Measurements from ENCODE around the gene IQGAP1.
A peak's percentile ranks its signal among the peaks of the same experiment; 100 is the strongest.

IQGAP1 gene

DNA sequence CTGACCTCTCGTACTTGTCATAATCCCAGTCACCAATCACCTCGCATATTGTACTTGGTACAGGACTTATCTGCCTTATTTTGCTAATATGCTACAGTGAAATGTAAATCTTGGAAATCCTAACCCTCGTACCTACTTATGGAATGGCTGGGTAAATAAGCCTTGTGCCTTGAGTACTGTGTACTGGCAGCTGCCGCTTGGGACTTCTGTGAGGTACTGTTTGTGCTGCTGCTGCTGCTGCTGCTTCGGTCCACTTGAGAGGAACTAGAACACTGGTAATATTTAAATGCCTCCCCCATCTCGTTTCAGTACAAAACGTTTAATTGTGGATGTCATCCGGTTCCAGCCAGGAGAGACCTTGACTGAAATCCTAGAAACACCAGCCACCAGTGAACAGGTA, 99.1 kb downstream of the IQGAP1 start:
- H3K4me3 ChIP-seq (replicated peaks; ENCODE audit: low read depth, low read length) = no peak overlapping the region
- TF ChIP-seq, protein P1, sequence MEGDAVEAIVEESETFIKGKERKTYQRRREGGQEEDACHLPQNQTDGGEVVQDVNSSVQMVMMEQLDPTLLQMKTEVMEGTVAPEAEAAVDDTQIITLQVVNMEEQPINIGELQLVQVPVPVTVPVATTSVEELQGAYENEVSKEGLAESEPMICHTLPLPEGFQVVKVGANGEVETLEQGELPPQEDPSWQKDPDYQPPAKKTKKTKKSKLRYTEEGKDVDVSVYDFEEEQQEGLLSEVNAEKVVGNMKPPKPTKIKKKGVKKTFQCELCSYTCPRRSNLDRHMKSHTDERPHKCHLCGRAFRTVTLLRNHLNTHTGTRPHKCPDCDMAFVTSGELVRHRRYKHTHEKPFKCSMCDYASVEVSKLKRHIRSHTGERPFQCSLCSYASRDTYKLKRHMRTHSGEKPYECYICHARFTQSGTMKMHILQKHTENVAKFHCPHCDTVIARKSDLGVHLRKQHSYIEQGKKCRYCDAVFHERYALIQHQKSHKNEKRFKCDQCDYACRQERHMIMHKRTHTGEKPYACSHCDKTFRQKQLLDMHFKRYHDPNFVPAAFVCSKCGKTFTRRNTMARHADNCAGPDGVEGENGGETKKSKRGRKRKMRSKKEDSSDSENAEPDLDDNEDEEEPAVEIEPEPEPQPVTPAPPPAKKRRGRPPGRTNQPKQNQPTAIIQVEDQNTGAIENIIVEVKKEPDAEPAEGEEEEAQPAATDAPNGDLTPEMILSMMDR (IDR thresholded peaks at IDR 0.05; ENCODE audit: low read length, missing control alignments) = no peak
- no peak for DNase-seq (ENCODE audit: low read depth)

DNA sequence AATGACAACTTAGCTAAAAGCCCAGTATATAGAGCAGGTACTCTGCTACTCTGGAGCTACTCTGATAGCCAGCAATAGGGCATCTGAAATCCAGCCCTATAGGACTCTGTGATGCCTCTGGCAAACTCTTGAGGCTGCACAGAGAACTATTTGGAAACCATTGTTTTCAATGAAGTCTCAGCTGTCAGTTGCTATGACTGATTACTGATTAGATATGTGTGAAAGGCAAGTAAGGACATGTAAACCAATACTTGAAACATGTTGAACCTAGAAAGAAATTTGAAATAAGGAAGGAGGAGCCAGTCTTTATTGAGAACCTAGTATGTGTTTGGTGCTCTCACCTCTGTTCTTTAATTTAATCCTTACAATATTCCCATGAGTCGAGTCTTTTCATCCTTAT, 101.5 kb downstream of the IQGAP1 start:
- H3K4me3 ChIP-seq (replicated peaks; ENCODE audit: low read depth, low read length) = no peak overlapping the region
- no peak for DNase-seq (ENCODE audit: low read depth)
- TF ChIP-seq, protein P1 (IDR thresholded peaks at IDR 0.05; ENCODE audit: low read length, missing control alignments) = no peak

DNA sequence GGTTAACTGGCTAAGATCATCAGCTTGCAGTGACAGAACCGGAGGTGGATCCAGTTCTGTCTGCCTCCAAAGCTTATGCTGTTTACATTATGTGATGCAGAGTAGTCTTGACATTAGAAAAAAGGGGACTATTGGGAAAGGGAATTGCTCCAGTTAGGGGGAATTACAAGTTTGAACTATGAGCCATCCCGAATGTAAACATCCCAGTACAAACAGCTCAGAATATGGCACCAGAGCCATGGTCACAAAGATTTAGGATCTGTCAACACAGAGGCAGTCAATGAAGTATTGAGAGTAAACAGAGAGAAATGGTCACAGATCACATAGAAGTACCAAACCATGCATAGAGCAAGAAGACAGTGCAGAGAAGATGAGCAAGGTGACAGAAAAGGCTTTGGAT, 101.9 kb downstream of the IQGAP1 start:
- TF ChIP-seq, protein P1 (IDR thresholded peaks at IDR 0.05; ENCODE audit: low read length, missing control alignments) = no peak
- no peak overlapping the region for H3K4me3 ChIP-seq (replicated peaks; ENCODE audit: low read depth, low read length)
- no peak for DNase-seq (ENCODE audit: low read depth)

DNA sequence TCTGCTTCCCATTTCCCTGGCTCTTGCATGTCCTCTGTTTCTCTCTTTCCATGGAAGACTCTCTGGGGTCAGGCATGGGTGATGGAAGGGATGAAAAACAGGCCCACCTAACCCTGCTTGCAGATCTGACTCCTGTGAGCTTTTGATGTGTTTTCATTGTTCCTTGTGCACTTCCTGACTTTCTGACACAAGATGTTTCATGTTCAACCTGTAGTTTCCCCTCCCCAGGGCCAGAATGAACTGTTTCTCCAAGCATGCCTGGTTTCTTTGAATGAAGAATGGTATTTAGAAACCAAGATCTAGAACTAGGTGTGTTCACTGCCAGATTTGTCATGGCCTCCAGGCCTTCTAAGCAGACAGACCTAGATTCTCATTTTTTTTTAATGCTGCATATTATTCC, 105.6 kb downstream of the IQGAP1 start:
- no peak overlapping the region for H3K4me3 ChIP-seq (replicated peaks; ENCODE audit: low read depth, low read length)
- TF ChIP-seq, protein P1 (IDR thresholded peaks at IDR 0.05; ENCODE audit: low read length, missing control alignments) = no peak
- no peak for DNase-seq (ENCODE audit: low read depth)

DNA sequence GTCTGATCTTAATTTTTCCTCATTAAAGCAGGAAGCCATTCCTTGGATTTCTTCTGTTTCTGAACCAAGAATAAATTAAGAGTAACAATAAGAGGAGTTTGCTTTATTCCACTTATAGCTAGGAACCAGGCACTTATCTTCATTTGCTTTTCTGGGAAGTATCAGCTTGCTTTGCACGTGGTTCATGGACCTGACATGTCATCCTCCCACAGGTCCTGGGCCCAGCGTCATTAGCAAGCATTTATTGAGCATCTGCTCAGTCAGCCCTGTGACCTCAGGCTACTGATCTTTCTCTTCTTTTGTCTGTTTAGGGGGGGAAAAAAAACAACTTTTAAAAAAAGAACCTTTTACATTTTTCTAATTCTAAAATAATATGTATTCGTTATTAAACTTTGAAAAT, 107.0 kb downstream of the IQGAP1 start:
- DNase-seq (ENCODE audit: low read depth) = peak; percentile 47
- TF ChIP-seq, protein P1 (IDR thresholded peaks at IDR 0.05; ENCODE audit: low read length, missing control alignments) = no peak
- H3K4me3 ChIP-seq (replicated peaks; ENCODE audit: low read depth, low read length) = no peak overlapping the region

DNA sequence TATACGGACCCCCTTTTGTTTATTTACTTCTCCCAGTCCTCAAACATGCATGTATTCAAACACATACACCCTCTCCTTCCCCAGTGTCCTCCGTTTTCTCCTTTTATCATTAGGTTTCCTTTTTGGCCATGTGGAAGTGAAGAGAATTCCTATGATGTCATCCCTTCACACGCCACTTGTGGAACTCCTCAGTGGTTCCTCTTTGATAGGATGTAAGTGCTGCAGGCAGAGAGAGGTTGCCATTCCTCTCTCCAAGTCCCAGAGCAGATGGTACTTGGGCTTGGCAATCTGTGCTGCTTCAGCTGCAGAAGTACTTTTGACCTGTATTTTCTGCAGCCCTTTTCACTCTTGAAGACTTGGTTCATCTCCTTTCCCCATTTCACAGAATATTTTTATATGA, 108.7 kb downstream of the IQGAP1 start:
- TF ChIP-seq, protein P1 (IDR thresholded peaks at IDR 0.05; ENCODE audit: low read length, missing control alignments) = no peak
- DNase-seq (ENCODE audit: low read depth) = peak; percentile 28
- H3K4me3 ChIP-seq (replicated peaks; ENCODE audit: low read depth, low read length) = no peak overlapping the region

DNA sequence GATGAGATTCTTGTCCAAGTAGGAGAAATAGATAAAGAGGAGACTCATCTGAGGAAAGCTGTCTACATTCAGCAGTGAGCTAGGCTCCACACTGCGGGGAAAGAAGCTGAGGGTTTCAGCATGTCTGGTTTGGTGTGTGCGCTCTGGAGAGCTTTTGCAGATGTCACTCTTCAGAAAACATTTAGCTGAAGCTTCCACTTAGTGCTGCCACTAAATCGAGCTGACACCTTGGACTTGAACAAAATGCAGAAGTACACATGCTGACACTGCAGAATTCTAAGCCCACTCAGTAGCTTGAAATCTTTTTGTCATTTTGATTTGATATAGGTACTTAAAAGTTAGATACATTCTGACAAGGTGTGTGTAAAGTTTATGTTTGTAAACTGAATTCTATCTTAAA, 109.3 kb downstream of the IQGAP1 start:
- H3K4me3 ChIP-seq (replicated peaks; ENCODE audit: low read depth, low read length) = no peak overlapping the region
- no peak for DNase-seq (ENCODE audit: low read depth)
- TF ChIP-seq, protein P1 (IDR thresholded peaks at IDR 0.05; ENCODE audit: low read length, missing control alignments) = no peak
